Peyer's patch (tissue), 4 donors: ENCODE measurements around the gene PHACTR3.

Source experiments
- POLR2A ChIP-seq, 2 donors: fragments of 450-650 bp; IDR thresholded peaks; one replicate each; pipeline ENCODE4 v1.5.1; 2017; ENCODE audit warnings: antibody characterized with exemption in 2 of 2, mild to moderate bottlenecking in 2 of 2, moderate library complexity in 2 of 2
- TF ChIP-seq, protein P1 (sequence below), 6 experiments: fragments of 450-650 bp in 4 of 6; fragments of 200-600 bp in 2 of 6; sonication (generic) in 1 of 6; IDR thresholded peaks; one replicate each; pipeline ENCODE4 v1.5.1; 2017 to 2019; ENCODE audit warnings: antibody characterized with exemption in 6 of 6, mild to moderate bottlenecking in 3 of 6, moderate library complexity in 1 of 6

DNA sequence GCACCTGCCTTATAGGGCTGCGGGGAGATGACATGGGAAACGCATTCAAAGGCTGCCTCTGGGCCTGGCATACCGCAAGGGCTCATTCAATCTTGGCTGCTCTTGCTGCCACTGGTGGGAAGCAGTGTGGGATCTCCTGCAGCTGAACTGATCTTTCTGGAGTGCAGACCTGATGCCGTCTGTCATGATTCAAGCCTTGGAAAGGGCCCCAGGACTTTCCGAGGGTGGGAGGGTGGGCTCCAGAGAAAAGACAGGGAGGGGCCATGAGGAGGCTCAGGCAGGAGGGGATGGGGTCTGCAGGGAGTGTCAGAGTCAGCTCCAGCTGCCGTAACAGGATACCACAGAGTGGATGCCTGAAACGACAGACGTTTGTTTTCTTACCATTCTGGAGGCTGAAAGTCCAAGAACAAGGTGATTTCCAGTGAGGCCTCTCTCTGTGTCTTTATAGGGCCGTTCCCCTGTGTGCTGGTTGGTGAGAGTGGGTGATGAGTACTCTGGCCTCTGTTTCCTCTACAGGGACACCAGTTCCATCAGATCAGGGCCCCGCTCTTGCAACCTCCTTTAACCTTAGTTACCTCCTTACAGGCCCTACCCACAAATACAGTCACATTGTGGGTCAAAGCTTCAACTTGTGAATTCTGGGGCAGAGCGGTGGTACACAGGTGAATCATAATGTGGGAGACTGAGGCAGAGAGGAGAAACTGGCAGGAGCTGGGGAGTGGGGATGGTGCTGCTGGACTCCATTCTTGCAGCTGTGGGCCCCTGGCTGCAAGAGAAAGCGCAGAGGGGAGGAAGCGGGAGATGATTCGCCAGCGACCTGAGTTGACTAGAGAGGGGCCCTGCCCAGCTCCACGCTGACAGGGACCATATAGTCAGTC lies 180.7 kb downstream of the PHACTR3 start:
- TF ChIP-seq, protein P1, sequence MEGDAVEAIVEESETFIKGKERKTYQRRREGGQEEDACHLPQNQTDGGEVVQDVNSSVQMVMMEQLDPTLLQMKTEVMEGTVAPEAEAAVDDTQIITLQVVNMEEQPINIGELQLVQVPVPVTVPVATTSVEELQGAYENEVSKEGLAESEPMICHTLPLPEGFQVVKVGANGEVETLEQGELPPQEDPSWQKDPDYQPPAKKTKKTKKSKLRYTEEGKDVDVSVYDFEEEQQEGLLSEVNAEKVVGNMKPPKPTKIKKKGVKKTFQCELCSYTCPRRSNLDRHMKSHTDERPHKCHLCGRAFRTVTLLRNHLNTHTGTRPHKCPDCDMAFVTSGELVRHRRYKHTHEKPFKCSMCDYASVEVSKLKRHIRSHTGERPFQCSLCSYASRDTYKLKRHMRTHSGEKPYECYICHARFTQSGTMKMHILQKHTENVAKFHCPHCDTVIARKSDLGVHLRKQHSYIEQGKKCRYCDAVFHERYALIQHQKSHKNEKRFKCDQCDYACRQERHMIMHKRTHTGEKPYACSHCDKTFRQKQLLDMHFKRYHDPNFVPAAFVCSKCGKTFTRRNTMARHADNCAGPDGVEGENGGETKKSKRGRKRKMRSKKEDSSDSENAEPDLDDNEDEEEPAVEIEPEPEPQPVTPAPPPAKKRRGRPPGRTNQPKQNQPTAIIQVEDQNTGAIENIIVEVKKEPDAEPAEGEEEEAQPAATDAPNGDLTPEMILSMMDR (IDR thresholded peaks at IDR 0.05): no peak
- TF ChIP-seq POLR2A (IDR thresholded peaks at IDR 0.05): no peak
